HG03135 (cell line): ENCODE data around the gene CLIP3.
A peak's percentile ranks its signal among the peaks of the same experiment; 100 is the strongest.
"Not testable (repeated sequence)": the region's sequence is repeated elsewhere in the genome, so short reads cannot be mapped to it uniquely, and the experiment has no call there.

Source experiments
- ATAC-seq: cut with Tn5 transposase; IDR thresholded peaks from one replicate; pipeline ENCODE4 v1.9.1; 2021; ENCODE audit warnings: mild to moderate bottlenecking, moderate library complexity; ENCODE audit not compliant: unreplicated experiment

Gene CLIP3

GRCh38 chr19:36049080-36049698 is 16.5 kb upstream of the CLIP3 start:
- ATAC-seq, result no peak

- no peak for ATAC-seq
These were observed 15.2 kb upstream of the CLIP3 start for GRCh38 chr19:36047835-36048234.

GRCh38 chr19:36046443-36047050 is 13.9 kb upstream of the CLIP3 start:
- ATAC-seq, result no peak

GRCh38 chr19:36043952-36044351 is 11.3 kb upstream of the CLIP3 start:
- ATAC-seq, result no peak

- ATAC-seq, result no peak
These were observed 9.2 kb upstream of the CLIP3 start for GRCh38 chr19:36041831-36042230.

- ATAC-seq, result not testable (repeated sequence)
These were observed 8.4 kb upstream of the CLIP3 start for GRCh38 chr19:36041092-36041491.

GRCh38 chr19:36040495-36040894 is 7.8 kb upstream of the CLIP3 start:
- ATAC-seq, result no peak

GRCh38 chr19:36031308-36031707 is 1.4 kb downstream of the CLIP3 start:
- ATAC-seq, result no peak

GRCh38 chr19:36030264-36031148 is 2.2 kb downstream of the CLIP3 start:
- ATAC-seq, result no peak

- ATAC-seq, result no peak
These were observed 4.2 kb downstream of the CLIP3 start for GRCh38 chr19:36028313-36029041.

- ATAC-seq, result no peak
These were observed 5.0 kb downstream of the CLIP3 start for GRCh38 chr19:36027696-36028095.

GRCh38 chr19:36026091-36026876 is 6.4 kb downstream of the CLIP3 start:
- no peak for ATAC-seq

GRCh38 chr19:36025541-36025940 is 7.1 kb downstream of the CLIP3 start:
- no peak for ATAC-seq

- no peak for ATAC-seq
These were observed 9.2 kb downstream of the CLIP3 start for GRCh38 chr19:36023432-36023831.

- no peak for ATAC-seq
These were observed 13.5 kb downstream of the CLIP3 start for GRCh38 chr19:36019061-36019670.

- peak; percentile 97 for ATAC-seq
These were observed 18.4 kb downstream of the CLIP3 start, which contains the start of gene ALKBH6 for GRCh38 chr19:36014012-36014924. ALKBH6 (minus strand) TSS chr19:36014213; CDS start chr19:36013397, 816 bp downstream.

- ATAC-seq, result no peak
These were observed 19.2 kb downstream of the CLIP3 start for GRCh38 chr19:36013280-36014011.

- ATAC-seq, result no peak
These were observed 22.3 kb downstream of the CLIP3 start for GRCh38 chr19:36010402-36010801.
